ENCODE measurements around the gene UNC5A. TPM values are rescaled to one million over a fixed set of nuclear protein-coding genes. Genes with fewer than 3 reads are reported as not detected.

Gene UNC5A
- total and polyA plus RNA-seq, 3 experiments from 2014 or later: not detected

GRCh38 chr5:176818391-176819098, 8.2 kb downstream of the UNC5A start:
- H3K27me3 Mint-ChIP-seq: peaks cover 41 to 82% of the 10 kb centered on the region in 2 donors
- ChIA-PET POLR2A (no interaction called here), CTCF (no interaction called here)
- H3K36me3 Mint-ChIP-seq: peaks cover 0 to 3% (median 0%) of the 10 kb centered on the region in 3 donors
- Histone ChIP-seq H3K9me3 (ENCODE audit: low read length) (no peaks in the 10 kb centered on the region), H3K4me3 (ENCODE audit: low read length) (no peak overlapping the region), H3K27me3 (ENCODE audit: insufficient read depth, low read length, poor library complexity, severe bottlenecking) (peaks cover 43% of the 10 kb centered on the region), H3K27ac (ENCODE audit: low read depth, low read length) (no peak overlapping the region), H3K36me3 (ENCODE audit: insufficient read depth, low read length) (no peaks in the 10 kb centered on the region), H3K4me1 (ENCODE audit: insufficient read depth, low read length) (peaks cover 8% of the 10 kb centered on the region)
- H3K4me1 Mint-ChIP-seq: peaks cover 8 to 18% (median 11%) of the 10 kb centered on the region in 3 donors
- H3K9me3 Mint-ChIP-seq: peaks cover 0 to 2% (median 0%) of the 10 kb centered on the region in 5 donors
- DNase-seq: peak in 4 of 5 donors; percentile 25 to 59 (median 42)
- peak overlapping the region; percentile 37 to 88 (median 74) for H3K4me3 Mint-ChIP-seq
- H3K27ac Mint-ChIP-seq: peak overlapping the region in 2 of 8 donors; percentile 63 to 79

GRCh38 chr5:176819476-176819875, 9.1 kb downstream of the UNC5A start:
- H3K27ac Mint-ChIP-seq: no peak overlapping the region
- DNase-seq: no peak
- Histone ChIP-seq H3K36me3 (ENCODE audit: insufficient read depth, low read length) (no peaks in the 10 kb centered on the region), H3K4me3 (ENCODE audit: low read length) (no peak overlapping the region), H3K4me1 (ENCODE audit: insufficient read depth, low read length) (peaks cover 8% of the 10 kb centered on the region), H3K27ac (ENCODE audit: low read depth, low read length) (no peak overlapping the region), H3K27me3 (ENCODE audit: insufficient read depth, low read length, poor library complexity, severe bottlenecking) (peaks cover 39% of the 10 kb centered on the region), H3K9me3 (ENCODE audit: low read length) (no peaks in the 10 kb centered on the region)
- H3K9me3 Mint-ChIP-seq: peaks cover 0 to 2% (median 0%) of the 10 kb centered on the region in 5 donors
- ChIA-PET CTCF (no interaction called here), POLR2A (no interaction called here)
- no peak overlapping the region for H3K4me3 Mint-ChIP-seq
- peaks cover 8 to 18% (median 11%) of the 10 kb centered on the region in 3 donors for H3K4me1 Mint-ChIP-seq
- peaks cover 0 to 3% (median 0%) of the 10 kb centered on the region in 3 donors for H3K36me3 Mint-ChIP-seq
- H3K27me3 Mint-ChIP-seq: peaks cover 35 to 72% of the 10 kb centered on the region in 2 donors

- Histone ChIP-seq H3K4me3 (ENCODE audit: low read length) (no peak overlapping the region), H3K9me3 (ENCODE audit: low read length) (no peaks in the 10 kb centered on the region), H3K4me1 (ENCODE audit: insufficient read depth, low read length) (peaks cover 8% of the 10 kb centered on the region), H3K27me3 (ENCODE audit: insufficient read depth, low read length, poor library complexity, severe bottlenecking) (peaks cover 27% of the 10 kb centered on the region), H3K36me3 (ENCODE audit: insufficient read depth, low read length) (no peaks in the 10 kb centered on the region), H3K27ac (ENCODE audit: low read depth, low read length) (no peak overlapping the region)
- peaks cover 0 to 2% (median 0%) of the 10 kb centered on the region in 5 donors for H3K9me3 Mint-ChIP-seq
- CTCF ChIA-PET: no interaction called here
- H3K27ac Mint-ChIP-seq: no peak overlapping the region
- no peak overlapping the region for H3K4me3 Mint-ChIP-seq
- DNase-seq: no peak
- POLR2A ChIA-PET: no interaction called here
- H3K4me1 Mint-ChIP-seq: peaks cover 8 to 18% (median 11%) of the 10 kb centered on the region in 3 donors
- H3K36me3 Mint-ChIP-seq: peaks cover 0 to 3% (median 0%) of the 10 kb centered on the region in 3 donors
- H3K27me3 Mint-ChIP-seq: peaks cover 25 to 62% of the 10 kb centered on the region in 2 donors
Measured at GRCh38 chr5:176820937-176821336, 10.6 kb downstream of the UNC5A start.

DNA sequence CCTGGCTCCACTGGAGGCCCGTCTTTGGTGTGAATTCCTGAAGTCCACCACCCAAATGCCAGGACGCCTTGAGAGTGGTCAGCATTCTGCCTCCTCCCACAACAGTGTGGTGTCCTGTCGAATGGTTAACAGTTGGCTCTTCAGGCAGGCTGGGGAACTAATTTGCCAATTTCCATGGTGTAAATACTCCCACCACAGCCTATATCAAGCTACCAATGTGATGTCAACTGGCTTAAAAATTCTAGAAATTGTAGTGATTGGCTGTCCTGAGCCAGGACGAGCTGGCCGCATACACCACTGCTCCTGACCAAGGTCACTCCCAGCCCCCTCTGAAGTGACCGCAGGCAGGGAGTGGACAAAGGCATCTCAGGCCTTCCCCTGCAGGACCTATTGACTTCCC, 11.1 kb downstream of the UNC5A start:
- Histone ChIP-seq H3K36me3 (ENCODE audit: insufficient read depth, low read length) (no peaks in the 10 kb centered on the region), H3K4me1 (ENCODE audit: insufficient read depth, low read length) (peaks cover 8% of the 10 kb centered on the region), H3K27me3 (ENCODE audit: insufficient read depth, low read length, poor library complexity, severe bottlenecking) (peaks cover 22% of the 10 kb centered on the region), H3K4me3 (ENCODE audit: low read length) (no peak overlapping the region), H3K27ac (ENCODE audit: low read depth, low read length) (no peak overlapping the region), H3K9me3 (ENCODE audit: low read length) (no peaks in the 10 kb centered on the region)
- POLR2A ChIA-PET: no interaction called here
- DNase-seq: no peak
- no peak overlapping the region for H3K4me3 Mint-ChIP-seq
- H3K27me3 Mint-ChIP-seq: peaks cover 23 to 57% of the 10 kb centered on the region in 2 donors
- no peak overlapping the region for H3K27ac Mint-ChIP-seq
- peaks cover 0 to 2% (median 0%) of the 10 kb centered on the region in 5 donors for H3K9me3 Mint-ChIP-seq
- peaks cover 0 to 3% (median 0%) of the 10 kb centered on the region in 3 donors for H3K36me3 Mint-ChIP-seq
- CTCF ChIA-PET: no interaction called here
- H3K4me1 Mint-ChIP-seq: peaks cover 8 to 18% (median 11%) of the 10 kb centered on the region in 3 donors

GRCh38 chr5:176822041-176822792, 11.9 kb downstream of the UNC5A start:
- peaks cover 8 to 12% (median 8%) of the 10 kb centered on the region in 3 donors for H3K4me1 Mint-ChIP-seq
- DNase-seq: no peak
- H3K27ac Mint-ChIP-seq: no peak overlapping the region
- H3K36me3 Mint-ChIP-seq: no peaks in the 10 kb centered on the region
- H3K27me3 Mint-ChIP-seq: peaks cover 19 to 49% of the 10 kb centered on the region in 2 donors
- no peaks in the 10 kb centered on the region for H3K9me3 Mint-ChIP-seq
- Histone ChIP-seq H3K36me3 (ENCODE audit: insufficient read depth, low read length) (no peaks in the 10 kb centered on the region), H3K4me3 (ENCODE audit: low read length) (no peak overlapping the region), H3K27ac (ENCODE audit: low read depth, low read length) (no peak overlapping the region), H3K27me3 (ENCODE audit: insufficient read depth, low read length, poor library complexity, severe bottlenecking) (peaks cover 15% of the 10 kb centered on the region), H3K9me3 (ENCODE audit: low read length) (no peaks in the 10 kb centered on the region), H3K4me1 (ENCODE audit: insufficient read depth, low read length) (peaks cover 8% of the 10 kb centered on the region)
- CTCF ChIA-PET: no interaction called here
- POLR2A ChIA-PET: no interaction called here
- H3K4me3 Mint-ChIP-seq: no peak overlapping the region

DNA sequence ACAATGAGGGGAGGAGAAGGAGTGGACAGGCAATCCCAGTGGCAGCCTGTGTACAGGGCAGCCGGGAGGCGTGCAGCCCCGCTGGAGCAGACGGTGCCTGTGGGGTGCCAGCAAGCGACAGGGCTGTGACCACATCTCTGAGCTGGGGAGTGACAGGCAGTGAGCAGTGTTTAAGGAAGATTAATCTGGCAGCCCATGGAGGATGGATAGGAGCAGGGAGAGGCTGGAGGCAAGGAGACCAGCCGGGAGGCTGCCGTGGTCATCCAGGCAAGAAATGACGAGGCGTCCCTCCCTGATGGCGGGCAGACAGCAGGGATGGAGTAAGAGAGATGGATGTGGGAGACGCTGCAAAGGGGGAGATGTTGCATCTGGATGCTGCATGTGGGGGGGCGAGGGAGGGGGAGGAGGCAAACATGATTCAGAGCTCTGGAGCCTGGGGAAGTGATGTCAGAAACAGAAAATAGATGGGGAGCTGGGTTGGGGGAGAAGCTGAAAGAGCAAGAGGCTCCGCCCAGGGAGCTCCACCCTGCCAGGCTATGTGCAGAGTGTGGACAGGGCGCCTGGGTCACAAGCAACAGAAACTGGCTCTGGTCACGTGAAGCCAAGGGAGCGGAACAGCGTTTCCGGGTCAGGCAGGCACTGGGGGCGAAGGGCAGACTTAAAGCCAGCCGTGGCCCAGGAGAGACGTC, 12.6 kb downstream of the UNC5A start:
- Mint-ChIP-seq H3K4me1 (peaks cover 8 to 12% (median 8%) of the 10 kb centered on the region in 3 donors), H3K36me3 (no peaks in the 10 kb centered on the region), H3K27me3 (peaks cover 19 to 49% of the 10 kb centered on the region in 2 donors), H3K27ac (no peak overlapping the region), H3K9me3 (no peaks in the 10 kb centered on the region), H3K4me3 (no peak overlapping the region)
- Histone ChIP-seq H3K27ac (ENCODE audit: low read depth, low read length) (no peak overlapping the region), H3K4me1 (ENCODE audit: insufficient read depth, low read length) (peaks cover 8% of the 10 kb centered on the region), H3K4me3 (ENCODE audit: low read length) (no peak overlapping the region), H3K9me3 (ENCODE audit: low read length) (no peaks in the 10 kb centered on the region), H3K27me3 (ENCODE audit: insufficient read depth, low read length, poor library complexity, severe bottlenecking) (peaks cover 14% of the 10 kb centered on the region), H3K36me3 (ENCODE audit: insufficient read depth, low read length) (no peaks in the 10 kb centered on the region)
- no peak for DNase-seq
- ChIA-PET CTCF (no interaction called here), POLR2A (no interaction called here)

GRCh38 chr5:176823869-176824412, 13.6 kb downstream of the UNC5A start:
- no peak for DNase-seq
- H3K36me3 ChIP-seq (ENCODE audit: insufficient read depth, low read length): no peaks in the 10 kb centered on the region
- no peaks in the 10 kb centered on the region for H3K4me1 ChIP-seq (ENCODE audit: insufficient read depth, low read length)
- ChIA-PET POLR2A (no interaction called here), CTCF (interaction anchor here (1.7 kb wide), 1 partner anchor 12 kb away, joined by 5 read pairs; no protein-coding TSS in a partner anchor)
- no peak overlapping the region for H3K27ac Mint-ChIP-seq
- H3K4me1 Mint-ChIP-seq: peaks cover 0 to 3% (median 0%) of the 10 kb centered on the region in 3 donors
- no peaks in the 10 kb centered on the region for H3K9me3 ChIP-seq (ENCODE audit: low read length)
- H3K4me3 Mint-ChIP-seq: no peak overlapping the region
- no peaks in the 10 kb centered on the region for H3K36me3 Mint-ChIP-seq
- no peaks in the 10 kb centered on the region for H3K9me3 Mint-ChIP-seq
- no peak overlapping the region for H3K4me3 ChIP-seq (ENCODE audit: low read length)
- H3K27me3 Mint-ChIP-seq: peaks cover 9 to 39% of the 10 kb centered on the region in 2 donors
- H3K27me3 ChIP-seq (ENCODE audit: insufficient read depth, low read length, poor library complexity, severe bottlenecking): peaks cover 6% of the 10 kb centered on the region
- no peak overlapping the region for H3K27ac ChIP-seq (ENCODE audit: low read depth, low read length)

Measured in CD8-positive, alpha-beta memory T cell (primary cell).